ENCODE measurements around the gene EPHA10. TPM values are rescaled to one million over a fixed set of nuclear protein-coding genes. Genes with fewer than 3 reads are reported as not detected.

The EPHA10 gene
- total and polyA plus RNA-seq, 11 donors, result 0.01 to 0.60 (median 0.12) TPM; not detected in 5

- Histone ChIP-seq H3K9me3 (no peaks in the 10 kb centered on the region), H3K4me1 (peaks cover 8 to 41% (median 28%) of the 10 kb centered on the region in 12 donors), H3K27ac (peak overlapping the region in 4 of 12 donors; percentile 93 to 97 (median 96)), H3K27me3 (no peaks in the 10 kb centered on the region), H3K36me3 (peaks cover 0 to 38% (median 25%) of the 10 kb centered on the region in 9 donors), H3K4me3 (no peak overlapping the region)
- intact Hi-C loops (cut with DNase I), result loop anchor here in 8 of 10 donors (2.0 to 10.0 kb wide), 8 partner anchors 45 to 215 kb away; partner anchors contain the start of genes CDCA8 (in 6 of the 8), MTF1 (in 4 of the 8) and GNL2 (in 1 of the 8)
- DNase-seq (no peak), ATAC-seq (no peak)
- 43 to 55% (median 50%) methylated on average over 2 of the region's 2 CpGs for WGBS, 4 donors
- TF ChIP-seq POLR2A (IDR thresholded peaks at IDR 0.05) (no peak), CTCF (IDR thresholded peaks at IDR 0.05) (no peak)
These were observed 45.0 kb upstream of the EPHA10 start for GRCh38 chr1:37809942-37810341.

GRCh38 chr1:37808369-37809319, 43.7 kb upstream of the EPHA10 start:
- intact Hi-C loops (cut with DNase I), result loop anchor here in 9 of 10 donors (1.0 to 10.0 kb wide), 8 partner anchors 46 to 214 kb away; partner anchors contain the start of genes CDCA8 (in 6 of the 9), MTF1 (in 5 of the 9) and GNL2 (in 1 of the 9)
- 1 to 14% (median 2%) methylated on average over 10 to 54 of the region's 54 CpGs for WGBS, 4 donors
- H3K36me3 ChIP-seq, result peaks cover 0 to 41% (median 31%) of the 10 kb centered on the region in 9 donors

GRCh38 chr1:37807555-37808368, 42.8 kb upstream of the EPHA10 start, which contains the start of the genes C1orf122 and YRDC:
TSS of gene C1orf122 (plus strand) at chr1:37807790. CDS start at chr1:37808405, 615 bp downstream.
TSS of gene YRDC (minus strand) at chr1:37808208. CDS start at chr1:37808180, 28 bp downstream.
- peak; percentile 94 to 97 (median 96) for DNase-seq
- peaks cover 8 to 41% (median 28%) of the 10 kb centered on the region in 12 donors for H3K4me1 ChIP-seq
- peak within 1 kb of the TSS; percentile 72 to 99 (median 91) for H3K4me3 ChIP-seq
- H3K27ac ChIP-seq, result peak within 1 kb of the TSS; percentile 90 to 99 (median 96)
- TF ChIP-seq POLR2A (IDR thresholded peaks at IDR 0.05) (peak in 1 of 2 donors; percentile 72), CTCF (IDR thresholded peaks at IDR 0.05) (no peak)
- intact Hi-C loops (cut with DNase I), result loop anchor here in 9 of 10 donors (1.0 to 10.0 kb wide), 8 partner anchors 47 to 213 kb away; partner anchors contain the start of genes CDCA8 (in 6 of the 9), MTF1 (in 5 of the 9) and GNL2 (in 1 of the 9)
- WGBS, 4 donors, result 0 to 1% (median 0%) methylated on average over 11 to 95 of the region's 95 CpGs
- H3K9me3 ChIP-seq, result no peaks in the 10 kb centered on the region
- H3K36me3 ChIP-seq, result peaks cover 0 to 50% (median 40%) of the 10 kb centered on the region in 9 donors
- peak; percentile 91 to 96 (median 96) for ATAC-seq
- H3K27me3 ChIP-seq, result no peaks in the 10 kb centered on the region

More at GRCh38 chr1:37808369-37809319, 43.7 kb upstream of the EPHA10 start:
- peak; percentile 68 to 90 (median 86) for ATAC-seq
- Histone ChIP-seq H3K4me3 (peak overlapping the region; percentile 72 to 99 (median 91)), H3K4me1 (peaks cover 8 to 41% (median 28%) of the 10 kb centered on the region in 12 donors), H3K27me3 (no peaks in the 10 kb centered on the region), H3K27ac (peak overlapping the region; percentile 90 to 99 (median 96)), H3K9me3 (no peaks in the 10 kb centered on the region)
- no peak for TF ChIP-seq POLR2A (IDR thresholded peaks at IDR 0.05)
- peak; percentile 72 to 81 (median 76) for DNase-seq

GRCh38 chr1:37807220-37807554, 42.3 kb upstream of the EPHA10 start:
- Histone ChIP-seq H3K27ac (peak overlapping the region; percentile 90 to 99 (median 96)), H3K27me3 (no peaks in the 10 kb centered on the region), H3K36me3 (peaks cover 0 to 52% (median 45%) of the 10 kb centered on the region in 9 donors), H3K9me3 (no peaks in the 10 kb centered on the region), H3K4me3 (peak overlapping the region; percentile 72 to 99 (median 91)), H3K4me1 (peaks cover 8 to 41% (median 28%) of the 10 kb centered on the region in 12 donors)
- 9 to 13% (median 10%) methylated on average over 9 of the region's 9 CpGs for WGBS, 4 donors
- ATAC-seq, result no peak
- TF ChIP-seq CTCF (IDR thresholded peaks at IDR 0.05) (no peak), POLR2A (IDR thresholded peaks at IDR 0.05) (no peak)
- peak in 1 of 5 donors; percentile 27 for DNase-seq
- intact Hi-C loops (cut with DNase I), result loop anchor here in 8 of 10 donors (5.0 to 10.0 kb wide), 6 partner anchors 48 to 212 kb away; partner anchors contain the start of genes CDCA8 (in 6 of the 8), MTF1 (in 3 of the 8) and GNL2 (in 1 of the 8)
